IMR-90 (cell line): ENCODE results near the gene ARGLU1. TPM values are rescaled to one million over a fixed set of nuclear protein-coding genes. Genes with fewer than 3 reads are reported as not detected.

Experiments
- ATAC-seq: fragments of 200-7000 bp; cut with Tn5 transposase; 2 replicates; pipeline ENCODE4 v1.9.1; 2020; ENCODE audit warnings: low read depth, mild to moderate bottlenecking, moderate library complexity
- BruUV-seq: library from RNA; stranded (reverse); fragments of 400-500 nt; replicated peaks from 2 replicates; lab custom pipeline; 2021; lab: Mats Ljungman, UMichigan
- CTCF ChIA-PET: fragments of 300-600 bp; formaldehyde crosslinking; extraction: SDS; loops from one replicate; lab custom pipeline; 2021; ENCODE audit warnings: antibody characterized with exemption; lab: Yijun Ruan, JAX
- POLR2A ChIA-PET: fragments of 300-600 bp; sonication (Branson Sonifier 250); formaldehyde crosslinking; loops from one replicate; lab custom pipeline; 2022; ENCODE audit warnings: antibody characterized with exemption; ENCODE audit not compliant: unreplicated experiment; lab: Charles Lee
- DNase-seq: peaks from one replicate; pipeline ENCODE4 v3.0.0; 2013
- H2AFZ ChIP-seq: replicated peaks from 2 replicates; pipeline ENCODE3; 2013; ENCODE audit warnings: low read length, mild to moderate bottlenecking; ENCODE audit not compliant: poor library complexity
- H2AK5ac ChIP-seq: 2 replicates; pipeline ENCODE4 v1.6.1; 2013; ENCODE audit warnings: low read depth, low read length, inconsistent platforms
- H2AK9ac ChIP-seq: replicated peaks from 2 replicates; pipeline ENCODE3; 2013; ENCODE audit warnings: mild to moderate bottlenecking, low read depth, low read length, moderate library complexity; ENCODE audit not compliant: poor library complexity
- H2BK120ac ChIP-seq: 2 replicates; pipeline ENCODE4 v1.6.1; 2013; ENCODE audit warnings: low read depth, low read length, inconsistent platforms
- H2BK15ac ChIP-seq: 3 replicates; pipeline ENCODE4 v1.6.1; 2013; ENCODE audit warnings: low read depth, low read length, inconsistent platforms
- H2BK20ac ChIP-seq: 2 replicates; pipeline ENCODE4 v1.6.1; 2013; ENCODE audit warnings: low read depth, mild to moderate bottlenecking, inconsistent platforms, low read length, moderate library complexity
- H2BK5ac ChIP-seq: 2 replicates; pipeline ENCODE4 v1.6.1; 2013; ENCODE audit warnings: mild to moderate bottlenecking, low read depth, low read length, inconsistent platforms; ENCODE audit not compliant: poor library complexity, severe bottlenecking
- H3K14ac ChIP-seq: replicated peaks from 2 replicates; pipeline ENCODE4 v1.6.1; 2013; ENCODE audit warnings: low read depth, low read length, inconsistent platforms
- H3K18ac ChIP-seq: 2 replicates; pipeline ENCODE4 v1.6.1; 2013; ENCODE audit warnings: low read depth, low read length, control low read depth
- H3K23ac ChIP-seq: 2 replicates; pipeline ENCODE4 v1.6.1; 2013; ENCODE audit warnings: low read depth, low read length, inconsistent platforms
- H3K27ac ChIP-seq: 2 replicates; pipeline ENCODE4 v1.5.1; 2013; ENCODE audit warnings: mild to moderate bottlenecking, control low read depth, low read length; ENCODE audit not compliant: insufficient read depth
- H3K27me3 ChIP-seq: 2 replicates; pipeline ENCODE4 v1.6.1; 2013; ENCODE audit warnings: low read length; ENCODE audit not compliant: control insufficient read depth, insufficient read depth
- H3K36me3 ChIP-seq: 2 replicates; pipeline ENCODE4 v1.6.1; 2013; ENCODE audit warnings: low read length, mixed read lengths; ENCODE audit not compliant: control insufficient read depth, insufficient read depth
- H3K4ac ChIP-seq: 2 replicates; pipeline ENCODE4 v1.6.1; 2013; ENCODE audit warnings: low read depth, low read length, inconsistent platforms
- H3K4me1 ChIP-seq: 2 replicates; pipeline ENCODE4 v1.6.1; 2013; ENCODE audit warnings: low read length, mixed read lengths; ENCODE audit not compliant: control insufficient read depth, insufficient read depth
- H3K4me2 ChIP-seq: 2 replicates; pipeline ENCODE4 v1.6.1; 2013; ENCODE audit warnings: low read depth, mild to moderate bottlenecking, control low read depth, low read length, moderate library complexity
- H3K4me3 ChIP-seq: 2 replicates; pipeline ENCODE4 v1.5.1; 2013; ENCODE audit warnings: low read depth, mild to moderate bottlenecking, control low read depth, low read length, moderate library complexity; ENCODE audit not compliant: insufficient read depth
- H3K56ac ChIP-seq: 2 replicates; pipeline ENCODE4 v1.6.1; 2013; ENCODE audit warnings: low read length, inconsistent platforms; ENCODE audit not compliant: insufficient read depth; ENCODE audit errors: extremely low read depth
- H3K79me1 ChIP-seq, 2 experiments: 2 replicates each; pipeline ENCODE4 v1.6.1; 2013; ENCODE audit warnings: low read length in 2 of 2, inconsistent platforms in 1 of 2, low read depth in 1 of 2
- H3K9ac ChIP-seq: 2 replicates; pipeline ENCODE4 v1.6.1; 2013; ENCODE audit warnings: low read depth, low read length, control low read depth
- H3K9me1 ChIP-seq: 2 replicates; pipeline ENCODE4 v1.6.1; 2013; ENCODE audit warnings: low read length, inconsistent platforms; ENCODE audit not compliant: insufficient read depth
- H3K9me3 ChIP-seq: 2 replicates; pipeline ENCODE4 v1.6.1; 2013; ENCODE audit warnings: low read length; ENCODE audit not compliant: control insufficient read depth, insufficient read depth
- H4K20me1 ChIP-seq: 2 replicates; pipeline ENCODE4 v1.6.1; 2013; ENCODE audit warnings: low read length, inconsistent platforms; ENCODE audit not compliant: insufficient read depth
- H4K5ac ChIP-seq: 2 replicates; pipeline ENCODE4 v1.6.1; 2013; ENCODE audit warnings: mild to moderate bottlenecking, low read depth, low read length, control low read depth
- H4K8ac ChIP-seq, 2 experiments: 2 replicates each; pipeline ENCODE4 v1.6.1; 2013; ENCODE audit warnings: low read depth in 2 of 2, low read length in 2 of 2, control low read depth in 1 of 2, inconsistent platforms in 1 of 2
- H4K91ac ChIP-seq: 2 replicates; pipeline ENCODE4 v1.6.1; 2013; ENCODE audit warnings: low read depth, low read length, inconsistent platforms; ENCODE audit not compliant: insufficient read depth
- BHLHE40 ChIP-seq: fragments of 150-350 bp; IDR thresholded peaks from 2 replicates; pipeline ENCODE4 v1.6.1; 2016; ENCODE audit warnings: mild to moderate bottlenecking, low read depth, low read length
- CEBPB ChIP-seq: IDR thresholded peaks from 2 replicates; pipeline ENCODE4 v1.6.1; 2012; ENCODE audit warnings: low read depth, low read length, improper control_type of control experiment
- FOS ChIP-seq: fragments of 150-350 bp; IDR thresholded peaks from 2 replicates; pipeline ENCODE4 v1.6.1; 2016; ENCODE audit warnings: low read depth, low read length
- WGBS, 2 experiments: methylation state at CpG; one replicate each; pipeline versions ENCODE4 v1.1.5 to v1.1.7; 2013; ENCODE audit warnings: missing lambda C conversion rate in 2 of 2; ENCODE audit not compliant: insufficient read length in 1 of 2; ENCODE audit errors: extremely low coverage in 2 of 2; 5-methylcytosine and 5-hydroxymethylcytosine counted together
- dilution Hi-C: fragments of 300-500 bp; cut with HindIII; formaldehyde crosslinking; loops from one replicate; pipeline ENCODE4 v1.14.3; 2018; ENCODE audit warnings: low sequenced_read_pairs; ENCODE audit not compliant: unreplicated experiment
- in situ Hi-C: fragments of 300-500 bp; cut with MboI; formaldehyde crosslinking; loops from 3 replicates; pipeline ENCODE4 v1.14.3; 2019; ENCODE audit warnings: low sequenced_read_pairs, inconsistent platforms, mixed read lengths
- intact Hi-C: fragments of 100-400 bp; cut with micrococcal nuclease; formaldehyde crosslinking; loops from 2 replicates; pipeline ENCODE4 v1.10.0; 2022
- polyA plus RNA-seq, 3 experiments: library from polyadenylated mRNA; depleted of rRNA; stranded (reverse); fragments of >200 nt; gene quantifications; 2 replicates each; pipeline ENCODE4 v1.2.3, GENCODE V29; 2012; ENCODE audit warnings: low replicate concordance in 1 of 3
- total RNA-seq: library from RNA; depleted of rRNA; stranded (reverse); fragments of >200 nt; gene quantifications from 2 replicates; pipeline ENCODE4 v1.2.3, GENCODE V29; 2012

The ARGLU1 gene
- total and polyA plus RNA-seq, 2 of the 4 experiments (the other 2 are of a cell fraction): 11.1 to 51.4 TPM

- no peak overlapping the region for H2BK120ac ChIP-seq
- no peak overlapping the region for H2BK15ac ChIP-seq
- intact Hi-C loops (no loop called here), in situ Hi-C loops (loop anchor here (10.0 kb wide), 1 partner anchor 569 kb away; no protein-coding TSS in a partner anchor), dilution Hi-C loops (no loop called here)
- H3K27ac ChIP-seq: peak overlapping the region; percentile 23; the same call in 1 of the 2 replicates
- ChIA-PET CTCF (no interaction called here), POLR2A (no interaction called here)
- H3K14ac ChIP-seq: no peak overlapping the region
- H3K4me2 ChIP-seq: no peak overlapping the region
- H2AFZ ChIP-seq: no peak overlapping the region
- no TSS peak for BruUV-seq
- no peaks in the 10 kb centered on the region for H3K9me3 ChIP-seq
- TF ChIP-seq BHLHE40 (no peak), CEBPB (peak; percentile 42), FOS (peak; percentile 56; the same call in 1 of the 2 replicates)
- H3K9me1 ChIP-seq: peaks cover 6% of the 10 kb centered on the region; the same call in 1 of the 2 replicates
- no peak overlapping the region for H3K9ac ChIP-seq
- no peak overlapping the region for H3K4ac ChIP-seq
- whole genome bisulfite sequencing, 2 experiments: 100% methylated on average over 1 of the region's 4 CpGs; no CpG with 5 or more reads in 1 of the 2 experiments
- H3K4me1 ChIP-seq: peaks cover 8% of the 10 kb centered on the region
- no peak overlapping the region for H2BK20ac ChIP-seq
- peak overlapping the region; percentile 40 for H2BK5ac ChIP-seq
- H3K23ac ChIP-seq: no peak overlapping the region
- peak overlapping the region; percentile 86; the same call in 1 of the 2 replicates for H4K5ac ChIP-seq
- H2AK5ac ChIP-seq: no peak overlapping the region; the same call in 1 of the 2 replicates
- H3K27me3 ChIP-seq: no peaks in the 10 kb centered on the region
- peaks cover 11 to 45% of the 10 kb centered on the region in 2 experiments for H3K79me1 ChIP-seq
- H4K20me1 ChIP-seq: peaks cover 49% of the 10 kb centered on the region
- peak; percentile 68 for DNase-seq
- no peak overlapping the region for H3K18ac ChIP-seq
- H2AK9ac ChIP-seq: no peak overlapping the region
- H4K8ac ChIP-seq: peak overlapping the region in 1 of 2 experiments; percentile 38; a peak in 1 of 4 replicates
- H4K91ac ChIP-seq: no peak overlapping the region
- peaks cover 32% of the 10 kb centered on the region for H3K36me3 ChIP-seq
- no peak overlapping the region for H3K56ac ChIP-seq
- H3K4me3 ChIP-seq: no peak overlapping the region
- ATAC-seq: peak; percentile 66
Measured at GRCh38 chr13:106555631-106556328, 12.2 kb downstream of the ARGLU1 start.
